ENCODE results near the gene SPEG. TPM values are rescaled to one million over a fixed set of nuclear protein-coding genes. Genes with fewer than 3 reads are reported as not detected.

Gene SPEG
- total RNA-seq, 1 experiment from 2014 or later: 2.5 TPM

DNA sequence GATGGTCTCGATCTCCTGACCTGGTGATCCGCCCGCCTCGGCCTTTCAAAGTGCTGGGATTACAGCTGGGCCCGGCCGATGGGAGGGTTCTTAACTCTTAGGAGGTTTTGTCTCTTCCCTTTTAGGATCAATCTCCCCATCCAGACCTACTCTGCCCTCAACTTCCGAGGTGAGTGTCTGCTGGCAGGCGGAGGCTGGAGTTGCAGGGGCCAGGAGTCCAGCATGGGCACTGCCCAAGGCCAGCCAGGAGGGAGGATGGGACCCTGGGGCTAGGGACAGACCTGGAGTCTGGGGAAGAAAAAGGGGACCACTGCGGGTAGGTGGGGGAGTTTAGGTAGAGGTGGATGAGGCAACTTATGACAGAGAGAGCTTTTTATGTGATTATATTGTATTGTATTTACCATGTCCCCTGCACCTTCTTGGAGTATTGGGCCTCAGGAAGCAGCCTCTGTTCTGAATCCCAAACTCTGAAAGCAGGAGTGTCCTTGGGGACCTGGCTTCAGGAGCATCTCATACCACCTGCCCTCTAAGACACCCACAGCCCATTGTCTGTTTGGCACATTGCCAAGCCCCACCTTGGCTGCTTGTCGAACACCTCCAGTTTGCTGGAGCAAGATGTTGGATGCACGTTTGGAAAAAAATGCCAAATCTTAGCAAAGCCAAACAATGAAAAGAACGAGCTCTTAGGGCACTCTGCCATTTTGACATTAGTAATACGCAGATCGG, 10.8 kb upstream of the SPEG start:
- DNase-seq (ENCODE audit: low spot score): no peak

DNA sequence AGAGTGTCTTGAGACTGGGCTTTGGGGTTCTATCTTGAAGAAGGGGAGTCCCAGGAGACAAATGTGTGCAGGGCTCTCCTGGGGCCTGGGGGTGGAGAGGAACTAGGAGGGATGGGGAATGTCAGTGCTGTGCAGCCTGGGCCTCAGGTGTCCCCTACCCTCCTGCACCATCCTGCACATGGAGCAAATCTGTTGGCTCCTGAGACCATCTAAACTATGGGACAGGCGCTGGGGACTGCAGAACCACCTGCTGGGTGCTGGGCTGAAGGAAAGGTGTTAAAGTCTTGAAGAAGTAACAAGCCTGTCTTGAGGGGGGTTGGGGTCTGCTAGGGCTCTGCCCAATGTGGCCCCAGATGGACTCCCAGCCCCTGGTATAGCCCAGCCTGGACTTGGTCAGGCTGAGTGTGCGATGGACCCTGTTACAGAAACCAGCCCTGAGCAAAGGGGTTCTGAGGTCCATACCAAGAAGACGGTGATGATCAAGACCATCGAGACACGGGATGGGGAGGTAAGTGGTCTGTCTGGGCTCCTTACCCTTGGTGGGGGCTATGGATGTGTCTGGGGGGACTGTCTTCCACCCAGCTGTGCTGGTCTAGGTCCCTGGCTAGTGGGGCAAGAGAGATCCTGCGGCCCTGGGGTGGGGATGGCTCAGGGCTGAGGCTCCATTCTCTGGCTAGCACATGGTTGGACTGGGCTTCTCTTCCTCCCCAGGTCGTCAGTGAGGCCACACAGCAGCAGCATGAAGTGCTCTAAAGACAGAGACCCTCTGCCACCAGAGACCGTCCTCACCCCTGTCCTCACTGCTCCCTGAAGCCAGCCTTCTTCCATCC, 9.2 kb upstream of the SPEG start:
- no peak for DNase-seq (ENCODE audit: low spot score)

DNA sequence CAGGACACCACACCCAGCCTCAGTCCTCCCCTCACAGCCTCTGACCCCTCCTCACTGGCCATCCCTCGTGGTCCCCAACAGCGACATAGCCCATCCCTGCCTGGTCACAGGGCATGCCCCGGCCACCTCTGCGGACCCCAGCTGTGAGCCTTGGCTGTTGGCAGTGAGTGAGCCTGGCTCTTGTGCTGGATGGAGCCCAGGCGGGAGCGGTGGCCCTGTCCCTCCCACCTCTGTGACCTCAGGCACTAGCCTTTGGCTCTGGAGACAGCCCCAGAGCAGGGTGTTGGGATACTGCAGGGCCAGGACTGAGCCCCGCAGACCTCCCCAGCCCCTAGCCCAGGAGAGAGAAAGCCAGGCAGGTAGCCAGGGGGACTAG, 8.6 kb upstream of the SPEG start:
- no peak for DNase-seq (ENCODE audit: low spot score)

DNA sequence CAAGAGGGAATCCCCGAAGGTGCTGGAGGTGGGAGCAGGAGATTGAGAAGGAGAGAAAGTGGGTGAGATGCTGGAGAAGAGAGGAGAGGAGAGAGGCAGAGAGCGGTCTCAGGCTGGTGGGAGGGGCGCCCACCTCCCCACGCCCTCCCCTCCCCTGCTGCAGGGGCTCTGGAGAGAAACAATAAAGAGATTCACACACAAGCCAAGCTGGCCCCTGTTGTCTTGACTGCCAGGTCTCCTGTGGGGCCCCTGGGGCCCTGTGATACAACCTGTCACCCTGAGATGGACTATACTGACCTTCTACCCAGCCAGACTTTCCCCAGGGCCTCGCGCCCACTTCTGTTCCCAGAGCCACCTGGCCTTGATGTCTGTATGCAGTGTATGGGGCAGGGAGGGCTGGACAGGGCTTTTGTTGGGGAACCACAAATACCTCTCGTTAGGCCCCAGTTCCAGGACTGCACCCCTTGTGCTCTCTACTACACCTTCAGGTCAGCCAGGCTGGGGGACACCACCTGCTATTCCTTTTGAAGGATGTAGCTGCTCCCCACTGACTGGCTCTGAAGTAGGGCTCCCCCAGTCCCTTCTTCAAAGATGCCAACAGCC, 8.0 kb upstream of the SPEG start:
- DNase-seq (ENCODE audit: low spot score): no peak

- no peak for DNase-seq (ENCODE audit: low spot score)
Measured at GRCh38 chr2:219428469-219428868, 6.2 kb upstream of the SPEG start.

DNA sequence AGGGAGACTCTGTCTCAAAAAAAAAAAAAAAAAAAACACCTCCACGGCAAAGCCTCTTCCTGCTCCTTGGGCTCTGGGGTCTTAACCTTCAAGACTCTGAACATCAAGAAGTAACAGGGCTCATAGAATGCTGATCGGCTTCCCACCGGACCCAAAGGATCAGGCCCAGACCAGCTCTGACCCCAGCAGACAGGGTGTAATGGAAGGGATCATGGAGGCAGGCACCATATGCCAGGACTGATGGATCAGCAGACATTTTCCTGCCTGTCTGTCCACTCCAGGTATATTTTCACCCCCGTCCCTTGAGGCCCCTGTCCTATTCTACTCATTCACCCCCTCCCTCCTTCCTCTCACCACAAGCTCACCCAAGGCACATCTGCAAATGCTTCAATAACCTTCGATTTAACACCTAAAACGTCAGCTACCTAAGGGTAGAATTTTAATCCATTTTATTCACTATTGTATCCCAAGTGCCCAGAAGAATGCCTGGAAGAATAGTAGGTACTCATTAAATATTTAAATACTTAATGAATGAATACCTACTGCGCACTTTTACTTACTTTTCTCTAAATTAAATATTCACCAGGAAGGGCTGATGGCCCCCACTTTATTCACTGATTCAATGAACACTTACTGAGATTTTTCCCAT, 4.6 kb upstream of the SPEG start:
- no peak for DNase-seq (ENCODE audit: low spot score)

DNA sequence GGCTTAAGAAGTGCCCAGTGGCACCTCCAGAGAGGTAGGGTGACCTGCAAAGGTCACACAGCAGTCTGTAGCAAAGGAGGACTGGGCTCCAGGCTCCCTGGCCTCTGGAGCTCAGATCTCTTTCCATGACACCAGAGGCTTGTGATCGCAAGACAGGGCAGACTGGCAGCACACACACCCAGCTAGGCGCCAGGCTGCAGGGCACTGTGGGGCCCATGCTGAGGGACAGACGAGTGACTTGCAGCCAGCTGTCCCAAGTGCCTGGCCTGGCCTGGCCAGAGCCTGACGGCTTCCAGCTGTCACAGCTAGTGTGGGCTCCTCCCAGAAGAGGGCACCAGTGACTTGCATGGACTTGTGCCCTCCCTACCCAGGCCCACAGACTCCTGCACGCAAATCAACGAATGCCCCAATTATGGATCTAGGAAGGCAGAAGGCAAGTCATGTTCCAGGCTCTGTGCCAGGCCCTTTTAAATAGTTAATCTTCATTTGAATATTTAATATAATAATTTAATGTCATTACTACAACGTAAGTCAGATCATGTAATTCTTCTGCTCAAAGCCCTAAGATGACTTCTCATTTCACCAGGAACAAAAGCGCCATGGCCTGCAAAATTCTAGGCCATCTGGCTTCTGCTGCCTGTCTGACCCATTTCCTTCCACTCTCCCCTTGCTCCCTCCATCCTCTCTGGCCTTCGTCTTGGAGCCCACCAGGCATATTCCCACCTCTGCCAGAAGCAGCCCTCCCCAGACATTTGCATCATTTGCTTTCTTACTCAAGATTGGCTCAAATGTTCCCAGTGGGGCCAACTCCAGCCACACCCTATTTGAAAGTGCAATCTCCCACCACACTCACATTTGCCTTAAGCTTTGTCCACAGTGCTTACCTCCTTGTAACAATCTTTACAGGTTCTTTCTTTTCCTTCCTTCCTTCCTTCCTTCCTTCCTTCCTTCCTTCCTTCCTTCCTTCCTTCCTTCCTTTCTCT, 3.7 kb upstream of the SPEG start:
- peak; percentile 69 for DNase-seq (ENCODE audit: low spot score)

DNA sequence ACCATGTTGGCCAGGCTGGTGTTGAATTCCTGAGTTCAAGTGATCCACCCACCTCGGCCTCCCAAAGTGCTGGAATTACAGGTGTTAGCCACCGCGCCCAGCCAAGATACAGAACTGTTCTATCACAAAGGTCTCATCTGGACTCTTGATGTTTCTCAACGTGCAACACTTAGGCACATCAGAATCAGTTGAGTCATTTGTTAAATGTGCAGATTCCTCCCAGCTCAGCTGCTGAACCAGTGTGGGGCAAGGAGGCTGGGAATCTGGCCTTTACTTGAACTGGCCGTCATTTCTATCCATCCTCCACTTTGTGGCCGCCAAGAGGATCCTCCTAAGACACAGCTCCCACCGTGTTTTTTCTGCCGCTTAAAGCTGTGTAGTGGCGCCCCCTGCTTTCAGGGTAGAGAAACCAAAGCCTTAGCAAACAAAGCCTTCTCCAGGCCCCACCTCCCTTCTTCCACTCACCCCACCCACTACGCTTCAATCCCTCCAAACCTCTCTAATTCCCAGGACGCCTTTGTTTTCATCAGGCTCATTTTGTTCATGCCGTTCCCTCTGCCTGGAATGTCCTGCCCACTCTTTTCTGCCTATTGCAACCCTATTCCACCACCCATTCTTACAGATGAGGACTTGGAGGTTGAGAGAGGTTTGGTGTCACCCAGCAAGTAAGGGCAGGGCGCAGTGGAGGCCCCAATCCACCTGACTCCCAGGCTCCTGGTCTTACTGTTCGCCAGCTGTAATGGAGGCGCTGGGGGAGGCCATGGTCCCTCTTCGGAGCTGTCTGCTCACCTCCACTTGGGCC, 776 bp upstream of the SPEG start:
- DNase-seq (ENCODE audit: low spot score): peak; percentile 39

- no peak for DNase-seq (ENCODE audit: low spot score)
Measured at GRCh38 chr2:219434468-219434717, 250 bp upstream of the SPEG start.

GRCh38 chr2:219435701-219436100, 1.1 kb downstream of the SPEG start:
- DNase-seq (ENCODE audit: low spot score): no peak

GRCh38 chr2:219436491-219436890, 1.8 kb downstream of the SPEG start:
- no peak for DNase-seq (ENCODE audit: low spot score)

- DNase-seq (ENCODE audit: low spot score): no peak
Measured at GRCh38 chr2:219437141-219437540, 2.5 kb downstream of the SPEG start.

DNA sequence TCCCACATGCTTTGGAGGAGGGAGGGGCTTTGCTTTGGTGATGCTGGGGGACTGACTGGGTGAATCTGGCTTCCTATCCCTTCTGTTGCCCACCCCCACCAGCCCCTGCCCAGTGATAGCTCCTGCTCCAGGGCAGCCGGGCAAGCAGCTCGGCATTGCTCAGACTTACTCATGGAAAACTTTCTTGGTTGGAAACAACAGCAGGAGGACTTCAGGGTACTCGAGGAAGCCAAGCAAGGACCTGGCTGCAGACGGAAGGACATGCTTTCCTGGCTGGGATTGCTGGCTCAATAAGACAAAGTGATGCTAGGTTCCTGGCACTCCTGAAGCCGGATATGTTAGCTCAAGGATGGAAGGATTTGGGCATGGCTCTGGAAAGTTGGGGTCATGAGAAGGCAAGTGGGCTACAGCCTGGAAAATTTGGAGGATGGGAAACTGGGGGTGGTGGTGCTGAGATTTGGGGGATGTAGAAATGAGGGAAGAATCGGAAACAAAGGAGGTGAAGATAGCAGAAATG, 3.1 kb downstream of the SPEG start:
- no peak for DNase-seq (ENCODE audit: low spot score)

DNA sequence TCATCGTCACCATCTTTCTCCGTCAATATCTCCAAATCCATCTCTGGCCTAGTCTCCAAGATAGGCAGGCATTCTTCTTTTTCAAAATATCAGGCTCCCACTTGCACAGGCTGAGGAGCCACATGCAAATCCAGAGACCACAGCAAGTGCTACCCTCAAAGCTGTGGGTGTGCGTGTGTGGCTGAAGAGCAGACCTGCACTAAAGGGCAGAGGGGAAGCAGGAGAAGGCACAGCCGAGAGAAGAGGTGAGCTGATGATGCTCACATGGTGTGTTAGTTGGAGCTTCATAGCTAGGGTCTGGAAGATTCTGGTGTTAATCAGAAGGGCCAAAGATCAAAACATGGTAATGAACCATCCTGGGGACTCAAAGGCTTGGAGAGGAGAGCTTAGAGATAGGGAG, 3.8 kb downstream of the SPEG start:
- no peak for DNase-seq (ENCODE audit: low spot score)

DNA sequence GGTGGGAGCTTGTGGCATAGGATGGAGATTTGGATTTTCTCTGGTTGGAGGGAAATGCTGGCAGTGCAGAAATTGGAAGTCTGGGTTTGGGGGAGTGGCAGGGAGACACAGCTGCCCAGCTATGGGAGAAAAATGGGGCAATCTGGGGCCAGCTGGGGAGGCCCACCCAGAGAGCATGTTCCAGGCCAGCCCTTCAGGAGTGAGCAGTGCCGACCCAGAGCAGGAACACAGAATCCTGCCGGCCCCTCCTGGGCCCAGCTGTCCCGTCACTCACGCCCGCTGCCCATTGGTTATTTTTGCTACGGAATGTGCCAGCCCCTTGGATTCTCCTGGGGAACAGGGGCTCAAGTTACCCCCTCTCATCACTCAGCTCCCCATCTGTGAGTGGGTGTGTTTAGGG, 4.9 kb downstream of the SPEG start:
- DNase-seq (ENCODE audit: low spot score): no peak

- no peak for DNase-seq (ENCODE audit: low spot score)
Measured at GRCh38 chr2:219440388-219441256, 6.0 kb downstream of the SPEG start.

DNA sequence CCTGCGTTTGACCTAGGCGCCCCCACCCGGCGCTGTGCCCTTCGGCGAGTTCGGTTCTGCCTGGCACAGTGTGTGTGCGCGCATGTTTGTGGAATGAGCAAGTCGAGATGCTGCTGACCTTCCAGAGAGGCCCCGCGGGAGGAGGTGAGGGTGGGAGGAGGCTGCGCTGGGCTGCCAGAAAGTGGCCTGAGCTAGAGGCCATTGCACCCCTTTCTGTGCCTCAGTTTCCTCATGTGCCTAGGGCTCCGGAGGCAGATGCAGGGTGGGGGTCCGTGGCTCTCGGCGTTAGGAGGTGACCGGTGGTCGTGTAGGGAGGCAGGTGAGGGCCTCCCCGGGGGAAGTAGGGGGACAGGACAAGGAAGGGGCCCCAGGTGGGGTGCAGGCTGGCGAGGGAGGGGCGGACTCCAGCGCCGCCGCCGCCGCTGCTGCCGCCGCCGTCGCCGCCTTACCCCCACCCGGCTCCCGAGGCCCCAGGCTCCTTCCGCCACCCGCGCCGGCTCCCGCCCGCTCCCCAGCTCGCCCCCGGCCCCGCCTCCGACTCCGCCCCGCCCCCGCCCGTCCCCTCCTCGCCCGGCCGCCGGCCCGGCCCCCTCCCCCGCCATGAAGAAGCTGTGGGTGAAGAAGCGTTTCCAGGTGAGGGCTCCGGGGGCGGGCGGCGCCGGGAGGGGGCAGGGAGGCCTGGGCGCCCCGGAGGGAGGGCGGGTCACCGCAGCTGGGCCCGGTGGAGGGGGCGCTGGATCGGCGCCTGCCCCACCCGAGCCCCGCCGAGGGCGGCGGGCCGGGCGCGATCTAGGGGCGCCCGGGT, 7.0 kb downstream of the SPEG start:
- peak; percentile 39 for DNase-seq (ENCODE audit: low spot score)

- no peak for DNase-seq (ENCODE audit: low spot score)
Measured at GRCh38 chr2:219442256-219443015, 7.8 kb downstream of the SPEG start.

Measured in H4 (cell line).